HL-60/S4 (cell line): ENCODE results near the gene MLLT3.

ENCODE experiments used
- in situ Hi-C: fragments of 300-500 bp; cut with MboI; formaldehyde crosslinking; loops from 2 replicates; pipeline ENCODE4 v1.14.3; 2022; ENCODE audit warnings: low sequenced_read_pairs

MLLT3 gene

GRCh38 chr9:20559231-20559890 lies 62.9 kb downstream of the MLLT3 start:
- in situ Hi-C loops, result no loop called here

- in situ Hi-C loops, result no loop called here
Measured at GRCh38 chr9:20558566-20559016, 63.7 kb downstream of the MLLT3 start.

- in situ Hi-C loops, result no loop called here
Measured at GRCh38 chr9:20557890-20558565, 64.3 kb downstream of the MLLT3 start.

GRCh38 chr9:20557285-20557684 lies 65.0 kb downstream of the MLLT3 start:
- in situ Hi-C loops, result no loop called here

- in situ Hi-C loops, result no loop called here
Measured at GRCh38 chr9:20553558-20554149, 68.6 kb downstream of the MLLT3 start.

GRCh38 chr9:20552874-20553557 lies 69.3 kb downstream of the MLLT3 start:
- in situ Hi-C loops, result no loop called here

- in situ Hi-C loops, result no loop called here
Measured at GRCh38 chr9:20551835-20552234, 70.5 kb downstream of the MLLT3 start.

GRCh38 chr9:20551236-20551635 lies 71.1 kb downstream of the MLLT3 start:
- in situ Hi-C loops, result no loop called here

- in situ Hi-C loops, result no loop called here
Measured at GRCh38 chr9:20550326-20550725, 72.0 kb downstream of the MLLT3 start.

- in situ Hi-C loops, result no loop called here
Measured at GRCh38 chr9:20549053-20549452, 73.2 kb downstream of the MLLT3 start.

- in situ Hi-C loops, result no loop called here
Measured at GRCh38 chr9:20545023-20545622, 77.2 kb downstream of the MLLT3 start.

GRCh38 chr9:20540169-20540863 lies 82.0 kb downstream of the MLLT3 start:
- in situ Hi-C loops, result no loop called here

GRCh38 chr9:20538956-20539355 lies 83.3 kb downstream of the MLLT3 start:
- in situ Hi-C loops, result no loop called here

- in situ Hi-C loops, result no loop called here
Measured at GRCh38 chr9:20538092-20538491, 84.2 kb downstream of the MLLT3 start.

GRCh38 chr9:20537294-20537693 lies 85.0 kb downstream of the MLLT3 start:
- in situ Hi-C loops, result no loop called here

- in situ Hi-C loops, result no loop called here
Measured at GRCh38 chr9:20532584-20532983, 89.7 kb downstream of the MLLT3 start.

GRCh38 chr9:20529837-20530236 lies 92.5 kb downstream of the MLLT3 start:
- in situ Hi-C loops, result no loop called here

GRCh38 chr9:20528253-20528652 lies 94.0 kb downstream of the MLLT3 start:
- in situ Hi-C loops, result no loop called here

GRCh38 chr9:20526500-20527319 lies 95.6 kb downstream of the MLLT3 start:
- in situ Hi-C loops, result no loop called here

GRCh38 chr9:20524776-20525175 lies 97.5 kb downstream of the MLLT3 start:
- in situ Hi-C loops, result no loop called here
